GM19328 (cell line): ENCODE results near the gene IQGAP2.
"Not testable (repeated sequence)": the region's sequence is repeated elsewhere in the genome, so short reads cannot be mapped to it uniquely, and the experiment has no call there.

ENCODE experiments used
- ATAC-seq: cut with Tn5 transposase; IDR thresholded peaks from one replicate; pipeline ENCODE4 v1.9.1; 2021; ENCODE audit warnings: mild to moderate bottlenecking, moderate library complexity; ENCODE audit not compliant: unreplicated experiment

Gene IQGAP2, protein sequence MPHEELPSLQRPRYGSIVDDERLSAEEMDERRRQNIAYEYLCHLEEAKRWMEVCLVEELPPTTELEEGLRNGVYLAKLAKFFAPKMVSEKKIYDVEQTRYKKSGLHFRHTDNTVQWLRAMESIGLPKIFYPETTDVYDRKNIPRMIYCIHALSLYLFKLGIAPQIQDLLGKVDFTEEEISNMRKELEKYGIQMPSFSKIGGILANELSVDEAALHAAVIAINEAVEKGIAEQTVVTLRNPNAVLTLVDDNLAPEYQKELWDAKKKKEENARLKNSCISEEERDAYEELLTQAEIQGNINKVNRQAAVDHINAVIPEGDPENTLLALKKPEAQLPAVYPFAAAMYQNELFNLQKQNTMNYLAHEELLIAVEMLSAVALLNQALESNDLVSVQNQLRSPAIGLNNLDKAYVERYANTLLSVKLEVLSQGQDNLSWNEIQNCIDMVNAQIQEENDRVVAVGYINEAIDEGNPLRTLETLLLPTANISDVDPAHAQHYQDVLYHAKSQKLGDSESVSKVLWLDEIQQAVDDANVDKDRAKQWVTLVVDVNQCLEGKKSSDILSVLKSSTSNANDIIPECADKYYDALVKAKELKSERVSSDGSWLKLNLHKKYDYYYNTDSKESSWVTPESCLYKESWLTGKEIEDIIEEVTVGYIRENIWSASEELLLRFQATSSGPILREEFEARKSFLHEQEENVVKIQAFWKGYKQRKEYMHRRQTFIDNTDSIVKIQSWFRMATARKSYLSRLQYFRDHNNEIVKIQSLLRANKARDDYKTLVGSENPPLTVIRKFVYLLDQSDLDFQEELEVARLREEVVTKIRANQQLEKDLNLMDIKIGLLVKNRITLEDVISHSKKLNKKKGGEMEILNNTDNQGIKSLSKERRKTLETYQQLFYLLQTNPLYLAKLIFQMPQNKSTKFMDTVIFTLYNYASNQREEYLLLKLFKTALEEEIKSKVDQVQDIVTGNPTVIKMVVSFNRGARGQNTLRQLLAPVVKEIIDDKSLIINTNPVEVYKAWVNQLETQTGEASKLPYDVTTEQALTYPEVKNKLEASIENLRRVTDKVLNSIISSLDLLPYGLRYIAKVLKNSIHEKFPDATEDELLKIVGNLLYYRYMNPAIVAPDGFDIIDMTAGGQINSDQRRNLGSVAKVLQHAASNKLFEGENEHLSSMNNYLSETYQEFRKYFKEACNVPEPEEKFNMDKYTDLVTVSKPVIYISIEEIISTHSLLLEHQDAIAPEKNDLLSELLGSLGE (N-terminal part only)

DNA sequence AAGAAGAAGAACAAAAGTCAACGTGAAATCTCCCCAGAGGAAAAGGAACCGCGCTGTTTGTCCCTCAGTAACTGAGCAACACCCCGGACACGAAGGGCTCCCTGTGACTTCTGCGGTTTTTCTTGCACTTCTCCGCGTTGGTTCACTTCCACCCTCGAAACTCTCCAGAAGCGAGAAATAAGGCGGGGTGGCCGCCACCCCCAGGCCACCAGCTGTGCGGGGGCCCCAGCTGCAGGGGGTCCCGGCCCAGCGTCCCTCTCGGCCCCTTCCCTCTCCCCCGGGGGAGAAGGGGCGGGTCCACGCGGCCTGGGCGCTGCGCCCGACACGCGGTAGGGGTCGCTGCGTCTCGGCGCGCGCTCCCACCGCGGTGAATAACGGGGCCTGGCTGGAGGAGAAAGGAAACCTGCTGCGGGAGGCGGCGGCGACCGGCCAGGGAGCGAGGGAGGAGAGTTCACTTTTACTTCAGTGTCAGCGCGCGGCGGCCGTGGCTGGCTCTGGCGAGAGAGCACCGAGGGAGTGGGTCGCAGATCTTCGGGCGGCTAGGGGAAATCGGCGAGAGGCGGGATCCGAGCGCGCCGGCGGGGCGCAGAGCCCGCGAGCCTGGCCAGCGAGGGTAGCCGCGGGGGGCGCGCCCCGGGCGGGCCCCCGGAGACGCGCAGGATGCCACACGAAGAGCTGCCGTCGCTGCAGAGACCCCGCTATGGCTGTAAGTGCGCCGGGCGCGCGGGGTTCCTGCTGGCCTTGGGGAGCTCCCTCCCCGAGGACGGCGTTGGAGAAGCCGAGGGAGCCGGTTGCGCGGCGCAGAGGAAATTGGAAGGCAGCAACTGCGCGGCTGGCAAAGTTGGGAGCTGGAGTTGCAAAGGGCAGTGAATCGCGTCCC lies at the start of gene IQGAP2:
Gene IQGAP2, plus strand, starts transcription at position 400 of the 880 bp plus-strand sequence. Its CDS starts 261 bp downstream, at position 661.
- ATAC-seq, result peak; percentile 63

DNA sequence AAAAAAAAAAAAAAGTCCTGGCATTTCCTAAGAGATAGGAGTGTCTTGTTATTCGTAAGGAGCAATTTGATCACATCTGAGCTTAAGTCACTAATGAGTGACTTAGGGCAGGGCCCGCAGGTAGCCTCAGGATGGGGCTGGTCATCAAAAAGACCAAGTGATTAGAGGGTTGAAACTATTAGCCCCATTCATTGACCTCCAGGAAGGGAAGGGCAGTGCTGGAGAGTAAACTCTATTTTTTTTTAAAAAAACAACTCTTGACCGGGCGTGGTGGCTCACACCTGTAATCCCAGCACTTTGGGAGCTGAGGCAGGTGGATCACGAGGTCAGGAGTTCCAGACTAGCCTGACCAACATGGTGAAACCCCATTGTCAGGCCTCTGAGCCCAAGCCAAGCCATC lies 46.2 kb upstream of the IQGAP2 start:
- ATAC-seq, result no peak

DNA sequence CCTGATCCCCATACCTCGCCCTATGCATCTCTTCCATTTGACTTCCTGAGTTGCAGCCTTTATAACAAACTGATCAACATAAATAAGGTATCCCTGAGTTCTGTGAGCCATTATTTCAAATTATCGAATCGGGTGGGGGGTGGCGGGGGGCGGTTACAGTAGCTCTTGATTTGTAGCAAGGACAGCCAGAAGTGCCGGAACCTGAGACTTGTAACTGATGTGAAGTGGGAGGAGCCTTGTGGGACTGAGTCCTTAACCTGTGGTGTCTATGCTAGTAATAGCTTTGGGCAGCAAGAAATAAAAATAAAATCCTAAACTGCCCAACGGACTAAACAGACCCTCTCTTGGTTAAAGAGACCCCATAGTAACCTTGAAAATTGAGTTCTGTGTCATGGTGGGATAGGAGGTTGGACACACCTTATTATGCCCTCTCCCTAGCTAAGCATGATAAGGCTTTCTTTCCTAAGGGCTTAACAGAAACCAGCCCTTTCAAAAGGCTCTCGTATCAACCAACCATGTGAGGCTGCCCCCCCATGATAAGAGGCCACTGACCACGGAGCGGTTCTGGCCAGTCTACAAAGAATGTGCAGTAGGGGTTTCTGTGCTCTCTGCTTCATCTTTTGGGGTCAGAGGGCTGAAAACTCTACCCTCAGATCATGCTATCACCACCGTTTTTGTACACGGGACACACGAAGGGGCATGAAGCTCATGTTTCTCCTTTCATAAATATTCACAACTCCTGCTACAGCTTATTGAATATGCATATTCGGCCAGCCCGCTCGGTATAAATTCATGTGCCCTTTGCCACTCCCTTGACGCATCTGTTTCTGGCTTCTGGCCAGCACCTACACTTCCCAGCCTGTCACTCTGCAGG lies 39.5 kb upstream of the IQGAP2 start:
- no peak for ATAC-seq

DNA sequence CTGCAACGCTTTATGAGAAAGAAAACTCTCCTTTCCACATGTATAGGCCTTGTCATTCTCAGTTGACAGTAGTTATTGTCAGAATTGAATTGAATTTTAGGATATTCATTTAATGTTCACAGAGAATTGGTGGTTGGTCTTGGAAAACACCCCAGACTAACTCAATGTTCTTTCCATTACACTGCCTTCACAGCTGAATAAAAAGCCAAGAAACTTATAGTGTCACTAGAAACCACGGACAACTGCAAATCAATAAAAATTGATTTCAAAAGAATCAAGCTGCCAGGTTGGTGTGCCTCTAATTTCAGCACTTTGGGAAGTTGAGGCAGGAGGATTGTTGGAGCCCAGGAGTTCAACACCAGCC lies 38.9 kb upstream of the IQGAP2 start:
- no peak for ATAC-seq

DNA sequence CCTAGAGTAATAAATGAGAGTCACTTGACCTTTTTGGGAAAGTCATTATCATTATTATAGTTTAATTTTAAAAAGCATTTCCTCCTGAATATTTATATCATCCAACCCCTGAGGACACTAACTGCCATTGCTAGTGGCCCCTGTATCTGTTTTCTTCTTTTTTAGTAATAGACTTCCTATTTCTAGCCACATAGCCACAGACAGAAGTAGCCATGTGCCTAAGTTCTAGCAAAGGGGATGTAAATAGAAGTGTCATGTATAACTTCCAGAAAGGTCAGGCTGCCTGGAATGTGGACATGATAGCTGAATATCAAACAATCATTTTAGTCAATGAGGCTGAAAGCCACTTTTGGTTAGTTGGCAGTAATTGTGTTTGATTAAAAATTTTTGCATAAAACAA lies 37.5 kb upstream of the IQGAP2 start:
- no peak for ATAC-seq

DNA sequence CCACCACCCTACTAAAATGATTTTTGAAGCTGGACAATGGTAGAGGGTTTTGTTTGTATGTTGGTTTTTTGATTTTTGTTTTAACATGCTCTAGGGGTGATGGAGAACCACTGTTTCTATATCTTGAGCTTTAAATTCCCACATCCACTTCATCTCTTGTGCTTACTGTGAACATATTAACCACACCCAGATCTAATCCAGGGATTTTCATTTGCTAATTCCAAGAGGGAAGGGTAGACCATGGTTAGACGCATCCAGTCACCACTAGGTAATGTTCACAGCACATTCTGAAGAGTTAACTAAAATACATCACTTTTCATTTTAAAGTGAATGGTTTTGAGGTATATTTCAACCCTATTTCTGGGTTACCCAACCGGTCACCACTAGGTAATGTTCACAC lies 36.5 kb upstream of the IQGAP2 start:
- ATAC-seq, result no peak

DNA sequence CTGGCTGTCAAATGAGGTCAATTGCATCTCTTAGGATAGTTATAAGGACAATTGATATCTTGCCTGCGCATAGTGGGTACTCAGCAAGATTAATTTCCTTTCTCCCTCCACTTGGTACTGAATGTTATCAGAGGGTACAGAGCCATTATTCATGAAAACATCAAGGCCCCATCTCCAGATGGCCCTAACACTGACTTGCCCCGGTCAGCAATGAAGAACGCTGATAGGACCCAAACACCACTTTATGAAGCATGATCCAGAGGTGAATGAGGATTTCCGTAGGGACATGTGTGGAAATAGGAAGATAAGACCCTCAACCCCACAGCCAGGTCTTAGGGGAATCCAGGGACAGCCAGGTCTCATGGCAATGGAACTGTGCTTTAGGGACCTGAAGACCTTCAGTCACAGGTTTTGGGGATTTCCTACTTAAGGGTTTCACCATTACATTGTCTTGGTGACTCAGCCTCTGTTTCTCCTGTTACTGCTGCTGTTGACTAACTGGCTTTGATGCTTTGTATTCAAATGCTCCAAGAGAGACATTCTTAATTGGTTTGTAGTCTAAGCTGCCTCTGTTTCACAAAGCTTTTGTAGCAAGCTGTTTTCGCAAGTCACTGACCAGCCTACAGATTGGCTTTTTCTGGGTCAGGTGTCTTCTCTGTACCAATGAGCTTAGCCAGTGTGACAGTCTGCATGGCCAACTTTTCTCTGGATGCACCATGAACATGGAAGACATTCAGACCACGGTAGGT lies 35.3 kb upstream of the IQGAP2 start:
- ATAC-seq, result no peak

DNA sequence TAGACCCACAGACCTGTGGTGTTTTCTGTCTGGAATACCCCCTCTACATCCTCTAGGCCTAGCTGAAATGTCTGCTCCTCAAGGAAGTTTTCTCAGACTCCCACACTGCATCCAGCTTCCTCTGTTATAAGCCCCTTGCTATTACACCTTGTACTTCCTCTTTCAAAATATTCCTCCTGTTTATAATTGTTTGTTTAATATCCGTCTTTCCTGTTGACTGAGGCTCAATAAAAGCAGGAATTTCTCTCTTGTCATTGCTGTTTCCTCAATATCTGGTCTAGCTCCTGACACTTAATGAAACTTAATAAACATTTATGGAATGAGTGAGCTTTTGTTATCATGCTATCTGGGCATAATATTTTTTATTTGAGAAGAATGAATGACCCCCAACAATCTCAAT lies 34.1 kb upstream of the IQGAP2 start:
- ATAC-seq, result no peak

DNA sequence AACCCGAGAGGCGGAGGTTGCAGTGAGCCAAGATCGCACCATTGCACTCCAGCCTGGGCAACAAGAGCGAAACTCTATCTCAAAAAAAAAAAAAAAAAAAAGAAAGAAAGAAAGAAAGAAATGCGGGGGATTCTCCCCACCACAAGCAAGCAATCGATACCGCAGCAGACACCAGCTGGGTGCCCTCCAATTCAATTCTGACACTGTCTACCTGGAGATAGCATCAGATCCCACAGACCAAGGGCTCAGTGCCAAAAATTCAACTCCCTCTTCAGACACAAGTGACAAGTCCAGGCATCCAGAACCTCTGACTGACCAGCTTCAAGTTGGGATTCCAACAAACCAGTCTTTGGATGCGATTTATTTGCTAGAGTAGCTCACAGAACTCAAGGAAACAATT lies 33.4 kb upstream of the IQGAP2 start:
- ATAC-seq, result not testable (repeated sequence)

DNA sequence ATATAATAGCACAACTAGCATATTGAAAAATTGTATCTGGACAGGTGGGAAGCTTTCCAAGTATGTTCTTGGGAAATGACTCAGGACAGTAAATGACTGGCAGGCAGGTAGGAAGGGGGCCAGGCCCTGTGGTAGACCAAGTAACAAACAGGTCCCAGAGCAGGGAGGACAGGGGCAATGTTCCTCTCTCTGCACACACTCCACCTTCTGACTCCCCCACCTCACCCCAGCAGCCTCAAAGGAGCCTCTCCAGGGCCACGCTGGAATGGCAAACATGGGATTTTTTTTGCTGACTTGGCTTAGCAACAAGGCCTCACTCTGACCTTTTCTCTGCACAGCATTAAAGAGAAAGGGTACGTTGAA lies 31.1 kb upstream of the IQGAP2 start:
- ATAC-seq, result no peak

DNA sequence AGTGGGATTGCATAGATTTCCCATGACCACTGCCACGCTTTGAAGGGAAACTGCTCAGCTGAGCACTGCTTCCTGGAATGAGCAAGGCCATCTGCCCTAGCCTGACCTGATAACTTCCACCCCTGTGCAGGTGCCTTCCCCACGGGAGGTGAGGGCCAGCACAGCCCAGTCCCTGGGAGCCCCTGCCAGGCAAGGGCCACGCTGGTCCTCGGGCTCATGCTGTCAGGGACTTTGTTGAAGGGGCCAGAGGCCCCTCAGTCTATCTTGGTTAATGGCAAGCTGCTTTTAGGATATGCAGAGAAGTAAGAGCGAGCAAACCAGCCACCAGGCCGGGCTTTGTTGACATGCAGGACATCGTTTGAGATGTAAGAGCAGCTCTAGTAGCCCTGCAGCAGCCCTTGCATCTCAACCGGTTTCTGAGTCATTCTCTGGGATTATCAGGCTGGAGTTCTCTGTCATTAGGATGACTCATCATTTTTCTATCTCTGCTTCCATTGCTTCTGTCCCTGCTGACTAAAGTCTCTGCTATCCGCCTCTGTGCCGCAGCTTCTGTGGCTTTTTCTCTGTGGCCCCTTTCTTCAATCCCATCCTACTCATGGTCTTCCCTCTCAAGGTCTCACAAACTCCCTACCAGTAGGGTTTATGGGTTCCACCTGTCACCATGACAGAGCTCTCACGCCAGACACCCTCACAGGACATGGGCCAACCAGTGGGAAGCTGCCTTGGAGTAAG lies 30.6 kb upstream of the IQGAP2 start:
- no peak for ATAC-seq

DNA sequence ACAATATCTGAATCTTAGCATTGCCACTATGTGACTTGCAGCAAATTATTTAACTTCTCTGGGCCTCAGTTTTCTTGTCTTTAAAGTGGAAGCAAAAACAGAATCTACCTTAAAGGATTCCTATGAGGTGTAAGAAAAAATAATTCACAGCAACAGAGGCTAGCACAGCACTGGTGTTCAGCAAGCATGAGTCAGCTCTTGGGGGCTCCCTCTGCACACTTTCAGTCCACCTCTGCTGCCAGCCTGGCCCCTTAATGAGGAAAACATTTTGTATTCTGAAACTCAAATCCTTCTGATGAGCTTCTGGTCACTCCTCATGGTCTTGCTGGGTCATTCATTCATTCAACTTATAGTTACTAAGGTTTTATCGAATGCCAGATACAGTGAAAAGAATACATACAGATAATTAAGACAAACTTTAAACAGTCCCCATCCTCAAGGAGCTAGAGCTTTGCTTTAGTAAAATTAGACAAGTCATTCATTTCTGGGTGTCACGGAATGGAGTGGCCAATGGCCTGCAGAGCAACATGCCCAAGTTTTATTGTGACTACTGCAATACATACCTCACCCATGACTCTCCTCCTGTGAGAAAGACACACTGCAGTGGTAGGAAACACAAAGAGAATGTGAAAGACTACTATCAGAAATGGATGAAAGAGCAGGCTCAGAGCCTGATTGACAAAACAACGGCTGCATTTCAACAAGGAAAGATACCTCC lies 26.8 kb upstream of the IQGAP2 start:
- no peak for ATAC-seq

DNA sequence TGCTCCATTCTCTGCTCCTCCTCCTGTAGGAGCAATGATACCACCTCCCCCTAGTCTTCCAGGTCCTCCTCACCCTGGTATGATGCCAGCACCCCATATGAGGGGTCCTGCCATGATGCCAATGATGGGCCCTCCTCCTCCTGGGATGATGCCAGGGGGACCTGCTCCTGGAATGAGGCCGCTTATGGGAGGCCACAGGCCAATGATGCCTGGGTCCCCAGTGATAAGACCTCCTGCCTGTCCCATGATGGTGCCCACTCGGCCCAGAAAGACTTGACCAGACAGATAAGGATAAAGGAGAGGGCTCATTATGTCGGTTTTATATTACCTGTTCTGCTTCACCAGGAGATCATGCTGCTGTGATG lies 26.2 kb upstream of the IQGAP2 start:
- no peak for ATAC-seq

DNA sequence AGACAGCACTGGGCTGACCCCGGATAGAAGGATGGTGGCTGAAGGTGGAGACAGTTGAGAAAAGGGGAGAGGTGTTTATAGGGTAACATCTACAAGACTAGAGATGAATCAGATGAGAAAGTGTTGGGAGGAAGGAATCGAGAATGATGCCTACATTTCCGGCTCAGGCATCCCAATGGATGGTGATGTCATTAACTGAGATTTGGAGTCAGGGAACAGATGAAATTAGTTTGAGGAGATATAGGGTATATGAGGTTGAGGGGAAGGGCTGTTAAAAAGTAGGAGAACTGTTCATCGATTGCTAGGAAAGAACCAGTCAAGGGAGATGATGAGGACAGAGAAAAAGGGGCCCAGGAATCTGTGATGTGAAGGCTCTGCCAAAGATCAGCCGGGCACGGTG lies 24.7 kb upstream of the IQGAP2 start:
- ATAC-seq, result no peak

DNA sequence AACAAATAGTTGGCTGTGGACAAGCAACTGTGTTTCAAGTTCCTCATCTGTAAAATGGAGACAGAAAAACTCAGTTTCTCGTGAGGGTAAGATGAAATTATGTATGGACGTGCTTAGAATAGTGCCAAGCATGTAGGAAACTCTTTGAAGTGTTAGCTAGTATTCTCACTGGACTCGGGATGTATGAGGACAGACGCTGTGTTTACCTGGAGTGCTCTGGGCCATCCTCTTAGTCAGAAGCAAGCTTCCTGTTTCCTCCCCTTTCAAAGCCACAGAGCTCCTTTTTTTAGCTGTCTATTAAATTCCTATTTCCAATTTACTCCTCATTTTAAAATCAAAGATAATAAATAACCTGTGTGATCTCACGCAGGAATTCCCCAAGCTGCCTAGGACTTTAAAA lies 23.8 kb upstream of the IQGAP2 start:
- ATAC-seq, result no peak

DNA sequence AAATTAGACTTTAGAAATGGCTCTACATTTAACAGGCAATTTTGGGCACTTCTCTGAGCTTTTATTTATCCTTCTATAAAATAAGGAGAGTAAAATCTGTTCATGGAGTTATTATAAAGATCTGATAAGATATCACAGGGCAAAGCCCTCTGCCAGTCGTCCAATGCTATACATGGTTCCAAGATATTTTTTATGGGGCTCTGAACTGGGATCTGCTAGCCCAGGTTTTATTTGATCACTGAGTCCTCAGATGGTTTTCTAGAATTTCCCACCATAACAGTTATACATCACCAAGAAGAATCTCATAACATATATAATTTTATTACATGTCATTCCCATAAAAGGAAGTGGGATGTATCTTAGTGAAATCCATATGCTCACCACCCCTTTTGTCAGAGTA lies 23.2 kb upstream of the IQGAP2 start:
- ATAC-seq, result no peak

DNA sequence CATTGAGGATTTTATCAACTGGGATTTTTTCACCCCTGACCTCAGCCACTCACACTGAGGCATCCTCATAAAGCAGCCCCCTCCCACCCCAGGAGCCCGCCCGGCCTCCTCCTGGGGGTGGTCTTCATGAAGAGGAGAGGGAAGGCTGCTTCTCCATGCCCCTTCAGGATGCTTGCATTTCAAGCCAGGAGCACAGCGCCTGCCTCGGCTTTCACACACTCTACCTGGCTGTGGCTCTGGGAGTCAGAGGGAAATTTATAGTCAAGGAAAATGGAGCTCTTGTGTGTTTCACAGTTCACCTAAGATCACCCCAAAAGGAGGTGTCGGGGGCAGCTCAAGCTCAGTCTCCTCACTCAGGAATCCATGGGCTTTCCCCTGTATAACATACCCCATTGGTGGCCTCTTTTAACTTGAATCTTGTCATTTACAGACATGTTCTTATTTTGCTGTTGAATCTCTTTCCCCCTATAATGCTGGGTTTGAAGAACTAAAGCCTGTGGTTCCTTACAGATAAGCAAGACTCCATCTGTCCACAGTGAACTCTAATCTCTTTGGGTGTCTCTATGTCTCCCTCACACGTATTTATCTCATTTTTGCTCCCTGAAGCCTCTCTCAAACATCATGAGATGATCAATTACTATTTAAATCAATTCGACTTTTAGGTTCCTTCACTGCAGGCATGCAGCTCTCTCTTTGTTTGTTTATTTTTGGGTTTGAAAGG lies 22.6 kb upstream of the IQGAP2 start:
- ATAC-seq, result no peak
